Middle frontal gyrus (tissue), 1 donor: ENCODE data around the gene ITLN1.

Experiments
- DNase-seq: peaks from one replicate; pipeline ENCODE4 v3.0.0-alpha.2; 2015; ENCODE audit warnings: low spot score; ENCODE audit errors: extremely low spot score

The ITLN1 gene

DNA sequence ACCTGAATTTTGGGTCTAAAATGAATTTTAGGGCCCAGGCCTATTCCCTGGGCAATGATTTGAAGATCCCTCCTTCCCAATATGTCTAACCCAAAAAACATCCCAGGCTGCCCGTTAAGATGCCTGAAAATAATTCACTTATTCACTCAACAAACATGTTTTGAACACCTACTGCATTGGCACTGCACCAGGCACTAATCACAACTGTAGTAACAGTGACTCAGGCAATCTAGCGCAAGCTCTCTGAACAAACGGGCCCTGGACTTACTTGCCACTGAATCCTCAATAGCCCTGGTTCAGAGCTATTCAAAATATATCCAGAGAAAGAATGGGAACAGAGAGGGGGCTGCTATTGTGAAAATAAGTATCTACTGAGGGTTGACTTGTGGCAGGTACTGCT, 26.5 kb downstream of the ITLN1 start:
- DNase-seq: no peak

GRCh38 chr1:160858097-160858496, 26.9 kb downstream of the ITLN1 start:
- no peak for DNase-seq

DNA sequence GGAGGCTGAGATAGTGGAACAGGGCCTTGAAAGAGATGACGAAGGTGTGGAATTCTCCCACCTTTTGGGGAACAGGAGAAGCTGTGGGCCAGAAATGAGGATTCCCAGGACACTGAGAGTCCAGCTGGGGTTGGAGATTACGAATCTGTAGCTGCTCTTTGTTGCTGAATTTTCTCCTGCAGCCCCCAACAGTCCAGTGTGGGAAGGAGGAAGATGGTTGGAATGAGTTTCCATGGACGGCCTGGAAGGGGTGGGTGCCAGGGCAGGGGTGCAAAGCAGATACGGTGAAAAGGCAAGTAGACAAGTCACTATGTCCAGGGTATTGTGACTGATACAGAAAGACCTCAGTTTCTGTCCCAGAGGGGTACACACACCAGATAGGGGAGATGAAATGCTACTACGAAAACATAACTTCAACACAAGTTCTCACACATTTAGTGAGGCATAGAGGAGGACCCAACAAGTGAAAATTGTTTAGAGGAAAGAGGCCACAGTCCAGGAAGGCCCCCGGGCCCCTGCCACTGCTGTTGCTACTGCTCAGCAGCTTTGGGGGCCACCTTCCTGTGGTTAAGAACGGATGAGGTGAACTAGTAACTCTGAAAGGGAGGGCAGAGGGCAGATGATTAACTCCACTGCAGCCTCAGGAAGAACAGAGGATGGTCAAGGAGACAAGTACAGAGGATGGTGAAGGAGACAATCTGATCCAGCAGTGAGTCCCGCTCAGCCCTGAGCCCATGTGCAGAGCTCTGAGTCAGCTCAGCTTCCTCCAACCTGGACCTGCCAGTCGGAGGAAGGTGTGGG, 29.6 kb downstream of the ITLN1 start:
- DNase-seq: no peak

DNA sequence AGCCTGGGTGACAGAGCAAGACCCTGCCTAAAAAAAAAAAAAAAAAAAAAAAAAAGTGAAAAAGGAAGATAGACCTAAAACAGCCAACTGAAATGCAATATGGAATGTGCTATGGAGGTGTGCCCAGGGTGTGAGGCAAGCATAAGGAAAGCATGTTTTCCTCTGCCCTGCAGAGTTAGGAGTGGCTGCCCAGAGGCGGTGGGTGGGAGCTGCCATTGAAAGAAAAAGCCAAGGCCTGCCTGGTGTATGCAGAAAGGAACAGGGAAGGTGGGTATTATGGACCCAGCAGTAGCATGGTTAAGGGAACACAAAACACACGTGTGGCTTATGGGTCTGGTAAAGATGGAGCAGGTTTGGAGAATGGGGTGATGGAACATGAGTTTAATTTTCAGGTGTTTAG, 31.2 kb downstream of the ITLN1 start:
- no peak for DNase-seq

DNA sequence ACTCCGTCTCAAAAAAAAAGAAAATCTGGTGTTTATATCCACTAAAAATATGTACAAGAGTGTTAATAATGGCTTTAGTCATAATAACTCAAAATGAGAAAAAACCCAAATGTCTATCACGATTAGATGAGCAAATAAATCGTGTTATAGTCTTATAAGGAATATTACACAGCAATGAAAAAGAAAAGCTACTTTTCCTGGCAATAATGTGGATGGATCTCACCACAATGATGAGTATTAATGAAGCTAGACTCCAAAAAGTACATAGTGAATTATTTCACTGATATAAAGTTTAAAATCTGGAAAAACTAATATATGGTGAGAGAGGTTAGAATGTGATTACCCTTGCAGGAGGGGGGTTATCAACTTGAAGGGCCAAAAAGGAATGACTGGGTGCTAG, 32.0 kb downstream of the ITLN1 start:
- no peak for DNase-seq

GRCh38 chr1:160850993-160851392, 34.0 kb downstream of the ITLN1 start:
- DNase-seq: no peak

DNA sequence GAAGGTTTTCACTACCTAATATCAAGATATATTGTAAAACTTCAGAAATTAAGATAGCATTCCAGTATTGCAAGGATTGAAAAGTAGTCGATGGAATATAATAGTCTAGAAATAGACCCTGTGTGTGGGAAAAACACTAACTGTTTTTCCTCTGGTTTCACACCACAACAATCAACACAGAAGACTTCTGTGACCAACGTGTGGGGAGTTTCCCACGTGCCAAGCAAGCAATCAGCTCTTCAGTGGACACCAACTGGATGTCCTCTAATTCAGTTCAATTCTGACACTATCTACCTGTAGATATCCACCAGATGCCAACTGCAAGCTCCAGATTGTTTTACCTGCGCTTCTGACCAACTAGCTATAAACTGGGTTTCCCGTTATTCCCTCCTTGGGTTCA, 34.4 kb downstream of the ITLN1 start:
- DNase-seq: no peak

DNA sequence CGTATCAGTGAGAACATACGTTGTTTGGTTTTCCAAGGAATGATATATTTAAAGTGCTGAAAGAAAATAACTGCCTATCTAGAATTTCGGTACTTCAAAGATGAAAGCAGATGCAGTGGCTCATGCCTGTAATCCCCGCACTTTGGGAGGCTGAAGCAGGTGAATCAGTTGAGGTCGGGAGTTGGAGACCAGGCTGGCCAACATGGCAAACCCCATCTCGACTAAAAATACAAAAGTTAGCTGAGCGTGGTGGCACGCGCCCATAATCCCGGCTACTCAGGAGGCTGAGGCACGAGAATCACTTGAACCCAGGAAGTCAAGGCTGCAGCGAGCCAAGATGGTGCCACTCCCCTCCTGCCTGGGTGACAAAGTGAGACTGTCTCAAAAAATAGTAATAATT, 38.7 kb downstream of the ITLN1 start:
- no peak for DNase-seq

- no peak for DNase-seq
Measured at GRCh38 chr1:160844447-160845232, 40.3 kb downstream of the ITLN1 start.

DNA sequence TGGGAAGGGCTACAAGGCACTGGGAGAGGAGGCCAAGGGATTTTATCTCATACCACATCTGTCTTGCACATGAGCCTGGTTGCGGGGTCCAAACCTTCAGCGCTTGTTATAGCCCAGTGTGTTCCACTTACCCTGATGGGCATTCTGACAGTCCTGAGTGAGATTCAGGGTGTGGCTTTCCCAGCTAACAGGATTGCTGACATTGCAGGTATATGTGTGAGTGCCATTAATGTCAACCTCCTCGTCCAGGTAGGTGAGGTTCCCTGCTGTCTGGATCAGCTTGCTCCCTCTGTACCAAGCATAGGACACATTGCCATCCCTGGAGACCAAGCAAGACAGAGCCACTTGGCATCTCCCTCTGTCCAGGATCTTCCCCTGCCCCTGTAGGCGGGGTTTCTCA, 43.9 kb downstream of the ITLN1 start:
- no peak for DNase-seq

- DNase-seq: no peak
Measured at GRCh38 chr1:160839746-160840145, 45.2 kb downstream of the ITLN1 start.

DNA sequence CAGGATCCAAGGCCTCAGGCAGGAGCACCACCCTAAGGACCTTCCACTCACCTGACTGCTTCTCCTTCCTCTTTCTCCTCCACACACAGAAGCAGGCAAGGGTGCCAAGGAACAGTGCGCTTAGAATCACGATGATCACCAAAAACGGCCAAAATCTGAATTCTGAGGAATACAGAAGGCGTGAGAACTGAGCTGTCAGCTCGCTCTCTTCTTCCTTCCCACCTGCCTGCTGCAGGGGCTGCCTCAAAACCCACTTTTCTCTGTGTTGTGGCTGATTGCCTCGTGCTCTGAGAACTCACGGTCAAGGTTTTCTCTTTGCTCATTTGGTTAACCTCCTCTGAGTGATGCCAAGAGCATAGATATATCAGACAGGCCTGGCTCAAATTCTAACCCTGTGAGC, 46.1 kb downstream of the ITLN1 start:
- DNase-seq: no peak

GRCh38 chr1:160837558-160838205, 47.3 kb downstream of the ITLN1 start:
- no peak for DNase-seq

DNA sequence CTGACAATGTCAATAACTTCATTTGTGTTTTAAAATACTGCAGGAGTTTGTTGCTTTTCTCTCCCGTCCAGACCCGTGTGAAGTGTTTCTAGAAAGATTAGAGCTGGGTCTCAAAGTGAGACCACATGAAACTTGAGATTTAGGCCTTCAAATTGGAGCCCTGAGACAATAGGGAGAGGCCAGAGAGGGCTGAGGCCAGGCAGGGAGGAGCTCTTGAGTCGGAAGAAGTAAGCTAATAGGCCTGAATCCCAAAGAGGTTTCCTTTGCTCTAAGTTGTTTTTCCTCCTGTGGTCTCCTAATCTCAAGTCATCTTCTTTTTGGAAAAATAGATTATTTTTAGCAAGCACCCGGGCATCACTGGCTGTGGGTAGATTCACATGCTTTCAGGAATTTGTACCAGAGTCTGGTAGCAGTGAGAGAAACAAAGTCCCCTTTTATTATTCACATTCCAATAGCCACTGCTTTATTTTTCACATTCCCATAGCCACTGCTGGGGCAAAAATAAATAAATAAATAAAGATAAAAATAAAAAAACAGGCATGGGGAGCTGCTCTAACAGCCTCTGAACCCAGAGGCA, 47.9 kb downstream of the ITLN1 start:
- DNase-seq: no peak

DNA sequence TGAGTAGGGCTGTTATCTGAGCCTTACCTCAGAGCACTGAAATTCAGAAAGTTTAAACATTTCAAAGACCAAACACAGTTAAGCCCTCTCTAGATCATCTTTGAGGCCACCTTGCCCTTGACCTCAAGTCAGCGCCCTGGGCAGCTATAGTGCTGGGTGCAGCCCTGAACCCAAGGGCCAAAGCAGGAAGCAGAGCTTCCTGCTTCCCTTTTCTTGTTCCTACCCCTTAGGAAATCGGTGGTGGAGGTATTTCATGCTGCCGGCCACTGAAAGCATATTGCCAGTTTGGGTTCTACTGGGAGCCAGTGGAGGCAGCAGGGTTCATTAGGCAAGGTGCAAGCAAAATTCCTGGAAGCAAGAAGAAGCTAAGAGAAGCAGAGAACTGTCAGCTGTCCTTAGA, 48.4 kb downstream of the ITLN1 start:
- DNase-seq: no peak

DNA sequence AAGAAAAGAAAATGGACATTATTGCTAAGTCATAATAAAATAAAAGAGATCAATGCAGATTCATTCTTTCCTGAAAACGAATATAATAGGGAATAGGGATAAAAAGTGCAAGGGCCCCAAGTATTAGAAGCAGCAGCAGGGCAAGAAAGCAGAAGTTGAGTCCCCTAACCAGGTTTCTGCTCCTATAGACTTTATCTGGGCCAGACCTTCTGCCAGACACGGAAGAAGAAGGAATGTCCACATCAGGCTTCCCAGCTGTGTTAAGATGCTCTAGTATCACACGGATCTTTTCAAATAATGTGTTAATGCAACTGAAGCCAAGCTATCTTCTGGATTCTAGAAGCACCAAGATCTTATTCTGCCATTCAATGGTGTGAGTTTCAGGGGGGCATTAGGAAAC, 49.2 kb downstream of the ITLN1 start:
- DNase-seq: no peak

GRCh38 chr1:160834945-160835565, 49.9 kb downstream of the ITLN1 start:
- DNase-seq: no peak

DNA sequence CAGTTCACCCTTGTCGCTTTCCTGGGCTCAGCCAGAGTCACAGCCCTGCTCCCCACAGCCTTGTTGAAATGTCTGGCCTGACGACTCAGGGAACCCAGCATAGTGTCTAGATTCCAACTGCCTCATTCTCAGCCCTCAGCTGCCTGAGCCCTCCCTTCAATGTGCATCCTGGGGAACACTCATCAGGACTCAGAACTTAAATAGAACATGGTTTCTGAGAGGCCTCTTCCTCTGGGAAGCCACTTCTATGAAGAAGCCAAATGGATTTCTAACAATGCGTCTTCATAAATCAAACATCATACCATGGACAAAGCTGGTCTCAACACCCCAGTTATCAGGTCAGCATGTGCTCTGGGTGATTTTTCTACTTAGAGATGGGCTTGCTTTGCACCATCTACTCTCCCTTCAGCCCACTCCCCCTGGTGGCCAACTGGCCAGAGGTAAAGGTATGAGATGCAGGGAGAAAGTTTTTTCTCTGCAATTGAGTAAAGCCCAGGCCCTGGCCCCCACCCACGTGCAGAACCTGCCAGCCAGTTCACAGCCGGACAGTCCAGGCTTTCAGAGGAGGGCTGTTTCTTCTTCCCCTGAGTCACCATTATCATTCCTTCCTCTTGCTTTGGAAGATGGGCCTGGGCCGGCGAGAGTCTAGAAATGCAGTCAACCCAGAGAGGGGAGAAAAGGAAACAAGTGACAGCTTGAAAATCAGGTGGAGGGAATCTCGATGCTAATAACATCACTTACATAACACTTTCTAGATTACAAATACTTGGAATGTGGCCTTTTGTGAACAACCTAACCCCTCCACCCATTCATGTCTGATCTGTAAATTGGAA, 54.4 kb downstream of the ITLN1 start:
- no peak for DNase-seq

GRCh38 chr1:160829766-160830165, 55.2 kb downstream of the ITLN1 start:
- no peak for DNase-seq

- no peak for DNase-seq
Measured at GRCh38 chr1:160827418-160827817, 57.6 kb downstream of the ITLN1 start.

GRCh38 chr1:160826546-160826945, 58.4 kb downstream of the ITLN1 start:
- no peak for DNase-seq
